Fibroblast of the conjunctiva (primary cell): ENCODE data around the gene HOXD11.

Experiments
- DNase-seq: peaks from one replicate; pipeline ENCODE4 v3.0.0-alpha.2; 2010; ENCODE audit warnings: low read depth

The HOXD11 gene

GRCh38 chr2:176121190-176122051 lies 14.3 kb downstream of the HOXD11 start:
- no peak for DNase-seq

- no peak for DNase-seq
Measured at GRCh38 chr2:176122052-176122682, 15.1 kb downstream of the HOXD11 start.

GRCh38 chr2:176122683-176123410 lies 15.8 kb downstream of the HOXD11 start, which contains the start of gene HOXD9:
TSS of gene HOXD9 (plus strand) at chr2:176122719. CDS start at chr2:176122769, 50 bp downstream.
- no peak for DNase-seq

GRCh38 chr2:176123411-176124109 lies 16.5 kb downstream of the HOXD11 start:
- DNase-seq, result no peak

GRCh38 chr2:176124110-176124946 lies 17.2 kb downstream of the HOXD11 start:
- DNase-seq, result no peak

- DNase-seq, result no peak
Measured at GRCh38 chr2:176124947-176125771, 18.1 kb downstream of the HOXD11 start.

- no peak for DNase-seq
Measured at GRCh38 chr2:176125772-176126054, 18.6 kb downstream of the HOXD11 start.

- peak; percentile 36 for DNase-seq
Measured at GRCh38 chr2:176126929-176127773, 20.1 kb downstream of the HOXD11 start.

- DNase-seq, result no peak
Measured at GRCh38 chr2:176127774-176128072, 20.6 kb downstream of the HOXD11 start.

GRCh38 chr2:176128172-176128981 lies 21.3 kb downstream of the HOXD11 start:
- DNase-seq, result no peak

GRCh38 chr2:176128982-176129796 lies 22.1 kb downstream of the HOXD11 start, which contains the start of gene HOXD8:
TSS of gene HOXD8 (plus strand) at chr2:176129705. CDS start at chr2:176130367, 662 bp downstream.
- no peak for DNase-seq

- DNase-seq, result no peak
Measured at GRCh38 chr2:176129813-176130146, 22.7 kb downstream of the HOXD11 start.

GRCh38 chr2:176130147-176130956 lies 23.3 kb downstream of the HOXD11 start:
- no peak for DNase-seq

GRCh38 chr2:176130957-176131847 lies 24.1 kb downstream of the HOXD11 start:
- DNase-seq, result no peak

- DNase-seq, result no peak
Measured at GRCh38 chr2:176131848-176132158, 24.7 kb downstream of the HOXD11 start.
